ENCODE measurements around the gene VSIR. TPM values are rescaled to one million over a fixed set of nuclear protein-coding genes. Genes with fewer than 3 reads are reported as not detected.

The VSIR gene
- total and polyA plus RNA-seq, 9 of the 15 experiments (the other 6 are each of a cell fraction or from before 2014, with no cell fraction given), result 0.14 to 20.5 (median 9.3) TPM

- no peak for TF ChIP-seq CEBPZ (IDR thresholded peaks at IDR 0.05; ENCODE audit: borderline replicate concordance, low read depth, low read length)
- TF ChIP-seq HIVEP1 (CRISPR knock-in tag; IDR thresholded peaks at IDR 0.05), result peak; percentile 38; the same call in 1 of the 2 replicates
- TF ChIP-seq NCOR1 (IDR thresholded peaks at IDR 0.05), result no peak
- no peak for TF ChIP-seq ATF1 (CRISPR knock-in tag; IDR thresholded peaks at IDR 0.05)
- TF ChIP-seq ATF1 (tag; IDR thresholded peaks at IDR 0.05), result peak; percentile 43; the same call in 1 of the 2 replicates
- TF ChIP-seq POLR2AphosphoS5 (IDR thresholded peaks at IDR 0.05; ENCODE audit: control insufficient read depth, insufficient read depth, low read depth, low read length), result no peak
- TF ChIP-seq KAT8 (IDR thresholded peaks at IDR 0.05; ENCODE audit: low read depth), result no peak
- no peak for TF ChIP-seq ZFP36 (IDR thresholded peaks at IDR 0.05; ENCODE audit: low read depth, low read length, partially characterized antibody)
- no peak for TF ChIP-seq XRCC3 (IDR thresholded peaks at IDR 0.05)
- no peak for TF ChIP-seq TGIF2 (CRISPR knock-in tag; IDR thresholded peaks at IDR 0.05)
- TF ChIP-seq CBFB (CRISPR knock-in tag; IDR thresholded peaks at IDR 0.05), result no peak
- no peak for TF ChIP-seq ARNT (IDR thresholded peaks at IDR 0.05)
- no peak for TF ChIP-seq CHAMP1 (IDR thresholded peaks at IDR 0.05)
- TF ChIP-seq RFX7 (CRISPR knock-in tag; IDR thresholded peaks at IDR 0.05), result no peak
- no peak for TF ChIP-seq ZNF184 (CRISPR knock-in tag; IDR thresholded peaks at IDR 0.05)
- no peak for TF ChIP-seq HOXB6 (CRISPR knock-in tag; IDR thresholded peaks at IDR 0.05; ENCODE audit: borderline replicate concordance)
- no peak for TF ChIP-seq BCOR (IDR thresholded peaks at IDR 0.05)
- TF ChIP-seq ZNF197 (CRISPR knock-in tag; IDR thresholded peaks at IDR 0.05; ENCODE audit: low read depth), result peak; percentile 81
- TF ChIP-seq IFI16 (CRISPR knock-in tag; IDR thresholded peaks at IDR 0.05), result no peak
- no peak for TF ChIP-seq SP2 (IDR thresholded peaks at IDR 0.05; ENCODE audit: extremely low read depth, low read depth, low read length, poor library complexity, severe bottlenecking)
- TF ChIP-seq SMARCB1 (IDR thresholded peaks at IDR 0.05; ENCODE audit: insufficient read length, low read depth), result no peak
- 0 out of 2 replicates have a peak, but pooled peaks have one; percentile 53 for TF ChIP-seq ZBTB17 (CRISPR knock-in tag; IDR thresholded peaks at IDR 0.05)
- TF ChIP-seq THRA (IDR thresholded peaks at IDR 0.05), result no peak
These were observed 59.9 kb downstream of the VSIR start (continued) for GRCh38 chr10:71713135-71714030.
